T-helper 2 cell (primary cell): Measurements from ENCODE around the gene CNPPD1.
A peak's percentile ranks its signal among the peaks of the same experiment; 100 is the strongest.

ENCODE experiments used
- DNase-seq, 5 experiments: peaks; one replicate each; pipeline versions ENCODE4 v3.0.0 to v3.0.0-alpha.2; 2012 to 2022

CNPPD1 gene

DNA sequence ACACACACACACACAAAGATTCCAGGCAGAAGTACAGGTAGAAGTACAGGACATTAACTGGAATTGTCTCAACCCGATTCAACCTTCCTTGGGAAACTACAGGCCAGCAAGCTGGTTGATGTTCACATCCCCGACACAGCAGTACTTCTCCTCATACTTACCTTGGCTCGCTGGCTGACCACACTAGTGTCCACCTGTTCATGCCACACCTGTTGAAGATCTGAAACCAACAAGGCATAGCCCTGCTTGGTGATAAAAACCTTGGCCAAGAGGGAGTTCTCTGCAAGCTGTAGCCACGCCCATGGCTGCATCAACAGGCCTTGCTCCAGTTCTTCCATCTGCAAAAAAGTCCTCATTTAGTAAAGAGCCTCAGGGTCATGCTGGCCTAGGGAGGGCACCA is 18.7 kb downstream of the CNPPD1 start:
- no peak for DNase-seq

DNA sequence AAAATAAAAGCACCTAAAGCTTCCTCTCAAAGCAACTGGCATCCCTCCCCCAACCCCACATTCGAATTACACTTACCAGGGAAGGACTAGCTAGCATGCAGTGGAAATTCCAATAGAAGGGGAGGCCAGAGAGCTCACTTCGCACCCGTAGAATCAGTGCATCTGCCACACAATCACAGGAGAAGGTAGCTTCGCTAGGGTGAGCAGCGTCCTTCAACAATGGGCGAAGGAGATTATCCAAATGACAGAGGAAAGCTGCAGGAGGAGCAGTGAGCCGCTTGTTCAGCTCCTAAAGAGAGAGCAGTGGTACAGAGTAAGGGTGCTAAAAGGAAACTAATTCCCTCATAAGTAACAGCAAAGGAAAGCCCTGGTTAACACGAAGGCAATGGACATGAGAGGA is 19.3 kb downstream of the CNPPD1 start:
- no peak for DNase-seq

DNA sequence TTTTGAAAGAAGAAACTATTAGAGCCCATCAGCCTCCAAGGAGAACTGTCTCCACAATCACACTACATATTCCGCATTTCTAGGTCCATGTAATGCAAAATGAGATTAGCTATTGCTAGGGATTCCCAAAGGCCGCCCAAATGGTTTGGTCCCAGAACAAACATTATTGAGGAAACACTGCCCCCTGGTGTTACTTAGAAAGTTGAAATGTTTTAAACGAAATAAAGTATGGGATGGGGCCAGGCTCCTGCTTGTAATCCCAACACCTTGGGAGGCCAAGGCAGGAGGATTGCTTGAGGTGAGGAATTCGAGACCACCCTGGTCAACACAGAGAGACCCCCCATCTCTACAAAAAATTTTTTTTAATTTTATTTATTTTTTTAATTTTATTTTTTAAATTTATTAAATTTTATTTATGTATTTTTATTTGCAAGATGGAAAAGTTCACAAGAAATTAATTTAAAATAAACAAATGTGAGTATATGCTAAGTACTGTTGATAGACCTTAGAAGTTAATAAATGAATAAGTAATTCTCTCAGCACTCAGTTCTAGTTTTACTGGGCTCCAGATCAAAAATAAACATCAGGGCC is 21.6 kb downstream of the CNPPD1 start:
- DNase-seq, result peak in 2 of 5 experiments; percentile 36 to 64

DNA sequence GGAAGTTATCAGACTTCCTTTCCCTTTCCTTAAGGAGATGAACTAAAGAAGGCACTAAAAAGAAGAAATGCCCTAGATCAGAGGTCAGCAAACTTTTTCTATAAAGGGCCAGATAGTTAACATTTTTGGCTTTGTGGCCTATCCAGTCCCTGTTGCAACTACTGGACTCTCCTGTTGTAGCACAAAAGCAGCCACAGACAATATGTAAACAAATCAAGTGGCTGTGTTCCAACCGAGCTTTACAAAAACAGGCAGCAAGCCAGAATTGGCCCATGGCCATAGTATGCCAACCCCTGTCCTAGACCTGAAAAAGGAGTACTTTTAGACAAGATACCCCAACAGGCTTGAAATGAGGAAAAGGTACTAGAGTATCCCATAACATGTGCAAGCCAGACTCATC is 27.1 kb downstream of the CNPPD1 start:
- no peak for DNase-seq

DNA sequence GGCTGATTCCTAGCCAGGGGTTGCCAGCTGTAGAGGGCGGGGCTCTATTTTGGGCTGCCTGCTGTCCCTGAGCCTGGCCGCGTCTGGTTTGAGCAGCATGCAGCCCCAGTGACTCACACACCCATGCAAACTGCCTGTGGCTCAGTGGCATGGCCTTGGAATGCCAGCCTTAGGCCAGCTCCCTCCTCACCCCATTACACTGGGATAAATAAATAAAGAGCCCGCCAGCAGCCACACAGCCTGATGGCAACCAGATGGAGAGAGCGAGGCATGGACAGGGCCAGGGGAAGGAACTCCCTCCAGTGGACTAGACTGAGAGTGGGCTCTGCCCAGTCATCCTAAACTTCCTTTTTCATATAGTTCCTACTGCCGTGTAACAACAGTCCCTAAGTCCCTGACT is 34.4 kb downstream of the CNPPD1 start:
- no peak for DNase-seq

DNA sequence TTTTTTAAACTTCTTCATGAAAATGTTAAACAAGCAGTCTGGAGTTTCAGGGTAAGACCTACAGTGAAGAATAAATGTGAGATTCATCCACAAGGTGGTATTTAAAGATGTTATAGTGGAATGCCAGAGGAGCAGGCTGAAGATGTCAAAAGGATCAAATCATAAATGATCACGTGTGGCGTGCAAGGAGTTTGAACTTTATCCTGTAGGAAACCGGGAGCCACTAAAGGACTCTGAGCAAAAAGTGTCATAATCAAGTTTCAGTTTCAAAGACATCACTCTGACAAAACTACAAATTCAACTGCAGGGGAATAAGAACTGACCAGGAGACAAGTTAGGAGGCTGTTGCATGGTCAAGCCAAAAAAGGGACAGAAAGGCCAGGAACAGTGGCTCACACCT is 36.0 kb downstream of the CNPPD1 start:
- no peak for DNase-seq

DNA sequence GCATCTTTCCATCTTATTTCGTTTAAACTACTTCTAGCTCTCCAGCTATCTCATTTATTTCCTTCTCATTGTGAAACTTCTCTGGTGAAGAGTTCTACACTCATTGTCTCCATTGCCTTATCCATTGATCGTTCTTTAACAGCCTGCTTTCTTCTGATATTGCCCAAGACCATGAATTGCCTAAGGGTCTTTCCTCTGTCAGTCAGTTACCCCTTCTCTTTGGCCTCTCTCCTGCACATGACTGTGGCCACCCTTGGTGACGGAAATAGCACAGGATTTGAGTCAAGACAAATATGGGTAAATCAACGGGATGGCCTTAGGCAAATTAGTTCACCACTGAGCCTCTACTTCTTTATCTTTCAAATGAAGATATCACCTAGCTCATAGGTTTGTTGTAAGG is 42.7 kb downstream of the CNPPD1 start:
- DNase-seq, result no peak

DNA sequence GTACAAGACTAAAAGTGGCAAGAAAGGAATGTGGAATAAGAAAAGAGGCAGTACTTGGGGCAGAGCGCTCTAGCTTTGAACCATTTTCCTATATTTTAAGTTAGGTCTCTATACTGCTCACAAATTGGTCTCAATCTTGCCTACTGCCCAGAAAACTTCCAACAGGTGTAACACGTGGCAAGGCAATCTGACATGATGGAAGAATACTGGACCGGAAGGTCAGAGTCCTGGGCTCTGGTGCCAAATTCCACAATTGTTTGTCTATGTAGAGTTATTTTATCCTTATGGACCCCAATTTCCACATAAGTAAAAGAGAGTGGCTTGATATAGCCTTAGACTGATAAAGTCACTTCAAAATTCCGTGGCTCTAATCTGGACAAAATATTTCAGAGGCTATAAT is 45.0 kb downstream of the CNPPD1 start:
- DNase-seq, result no peak

DNA sequence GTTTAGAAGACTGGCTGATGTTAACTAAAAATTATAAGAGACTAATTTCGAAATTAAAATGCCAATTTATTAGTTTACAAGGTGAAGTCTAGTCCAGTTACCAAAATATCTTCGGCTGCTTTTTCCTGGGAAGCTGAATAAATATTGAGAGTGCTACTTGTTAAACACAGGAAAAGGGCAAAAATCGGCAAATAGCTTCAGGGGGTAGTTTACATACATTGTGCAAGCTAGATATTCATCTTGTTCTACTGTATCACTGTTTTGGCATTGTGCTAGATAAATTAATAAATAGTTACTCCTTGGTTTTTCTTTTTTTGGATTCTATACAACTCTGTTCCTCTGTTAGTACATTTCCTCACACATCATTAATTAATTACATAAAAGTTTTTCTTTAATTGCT is 45.4 kb downstream of the CNPPD1 start:
- DNase-seq, result no peak

DNA sequence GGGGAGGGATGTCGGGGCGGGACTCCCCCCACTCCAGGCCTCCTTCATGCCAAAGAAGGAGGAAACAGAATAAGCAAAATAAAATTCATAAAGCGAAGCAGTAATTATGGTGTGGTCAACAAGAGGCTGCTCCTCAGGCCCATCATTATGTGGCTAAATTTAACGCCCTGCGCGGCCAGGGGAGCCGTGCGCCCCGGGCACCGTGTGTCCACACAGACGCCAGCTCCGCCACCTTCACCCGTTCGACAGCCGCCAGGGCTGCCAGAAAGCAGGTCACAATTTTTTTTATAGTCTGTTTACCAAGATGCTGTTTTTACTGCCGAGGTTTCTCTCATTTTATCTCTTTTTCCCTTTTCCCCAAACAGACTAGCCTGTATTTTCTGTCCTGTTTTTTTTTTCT is 47.1 kb downstream of the CNPPD1 start:
- DNase-seq, result no peak

DNA sequence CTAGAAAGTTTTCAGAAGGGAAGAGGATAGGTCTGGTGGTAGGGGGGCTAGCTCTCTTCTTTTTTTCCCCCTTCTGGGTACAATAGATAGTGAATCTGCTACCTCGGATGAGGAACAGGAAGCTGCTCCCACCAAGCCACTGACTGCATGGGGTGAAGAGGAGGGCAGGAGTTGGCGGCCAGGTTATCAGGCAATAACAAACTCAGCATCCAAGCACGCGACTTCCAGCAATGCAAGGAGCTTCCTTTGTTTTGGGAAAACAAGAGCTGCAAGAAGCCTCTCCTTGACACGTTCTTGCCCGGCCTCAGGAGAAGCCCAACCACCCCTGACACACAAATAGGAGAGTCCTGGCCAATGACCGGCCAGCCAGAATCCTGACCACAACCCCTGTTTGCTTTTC is 48.3 kb downstream of the CNPPD1 start:
- no peak for DNase-seq

DNA sequence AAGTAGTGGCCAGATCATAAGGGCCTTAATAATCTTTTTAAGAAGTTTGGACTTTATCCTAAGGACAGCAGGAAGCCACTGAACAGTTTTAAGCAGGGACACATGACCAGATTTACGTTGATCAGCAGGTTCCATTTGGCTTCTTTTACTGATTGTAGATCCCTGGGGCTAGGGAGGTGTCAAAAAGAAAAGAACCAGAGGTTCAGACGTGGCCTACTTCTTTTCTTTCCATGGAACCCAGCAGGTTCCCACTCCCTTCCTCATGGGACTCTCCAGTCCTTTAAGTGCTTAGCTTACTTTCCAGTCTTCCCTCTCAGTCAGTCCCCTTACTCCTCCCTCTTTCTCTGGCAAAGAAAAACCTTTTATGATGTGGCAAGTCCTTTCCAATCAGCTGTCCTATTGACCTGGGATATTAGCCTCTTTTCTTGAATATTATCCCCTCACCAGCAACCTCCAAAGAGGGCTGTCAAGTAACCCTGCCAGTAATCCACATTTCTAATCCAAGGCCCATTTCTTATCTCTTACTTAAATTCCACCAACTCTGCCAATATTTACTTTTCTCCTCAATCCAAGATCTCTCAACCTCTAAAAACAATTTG is 49.6 kb downstream of the CNPPD1 start:
- no peak for DNase-seq

DNA sequence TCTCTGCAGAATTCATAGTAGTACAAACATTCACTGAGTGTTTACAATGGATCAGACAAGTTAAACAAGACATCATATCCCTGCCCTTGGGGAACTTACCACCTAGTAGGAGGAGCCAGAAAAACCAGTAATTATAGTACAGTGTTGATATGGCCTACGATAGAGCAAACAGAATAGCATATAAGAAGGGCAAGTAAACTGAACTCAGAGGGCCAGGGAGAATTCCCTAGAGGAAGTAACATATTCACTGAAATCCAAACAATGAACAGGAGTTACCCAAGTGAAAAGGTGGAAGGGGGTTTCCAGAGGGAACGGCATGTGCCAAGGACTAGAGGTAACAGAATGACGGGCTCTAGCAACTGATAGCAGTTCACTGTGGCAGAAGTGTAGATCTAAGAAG is 50.2 kb downstream of the CNPPD1 start:
- no peak for DNase-seq

DNA sequence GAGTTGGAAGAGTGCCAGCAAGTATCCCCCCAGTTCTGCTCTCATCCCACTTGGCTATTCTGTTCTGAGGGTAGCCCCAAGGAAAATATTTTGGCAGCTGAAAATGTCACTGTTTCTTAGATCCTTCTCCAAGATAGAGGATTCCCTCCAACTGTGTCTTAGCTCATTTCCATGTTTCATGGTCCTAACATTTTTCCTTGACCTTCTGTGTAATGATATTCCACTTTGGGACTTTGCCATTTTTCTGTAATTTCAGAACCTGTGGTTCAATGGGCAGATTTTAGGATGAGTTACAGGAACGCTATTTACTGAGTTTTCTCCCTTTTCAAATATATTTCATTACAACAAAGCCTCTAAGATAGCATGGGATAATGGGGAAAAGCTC is 50.8 kb downstream of the CNPPD1 start:
- DNase-seq, result no peak

DNA sequence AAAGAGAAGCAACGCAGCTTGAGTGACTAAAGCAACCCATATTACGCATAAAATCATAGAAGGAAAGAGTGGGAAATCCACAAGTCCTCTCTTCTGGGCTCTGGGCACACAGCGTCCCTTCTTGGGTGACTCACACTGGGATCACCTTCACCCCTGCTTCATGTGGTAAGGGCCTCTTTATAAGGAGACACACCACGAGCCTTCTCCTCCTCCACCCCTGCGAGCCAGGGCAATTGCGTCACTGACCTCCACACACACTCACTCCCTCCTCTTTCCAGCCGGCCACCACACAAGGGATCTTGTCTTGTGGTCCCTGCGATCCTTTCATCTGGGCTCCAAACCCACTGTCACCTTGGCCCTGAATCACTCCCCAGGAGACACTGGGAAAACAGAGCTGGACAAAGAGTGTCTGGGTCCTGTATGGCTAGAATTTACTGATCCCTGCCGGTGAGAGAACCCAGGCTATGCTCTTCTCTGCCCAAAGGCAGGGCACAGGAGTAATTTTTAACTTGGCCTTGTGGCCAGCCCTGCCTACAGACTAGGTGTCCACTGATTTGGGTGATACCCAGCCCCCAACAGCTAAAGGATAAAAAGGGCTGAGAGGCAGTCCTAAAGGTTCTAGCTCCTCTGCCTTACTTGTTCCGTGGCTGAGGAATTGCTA is 51.4 kb downstream of the CNPPD1 start:
- no peak for DNase-seq

DNA sequence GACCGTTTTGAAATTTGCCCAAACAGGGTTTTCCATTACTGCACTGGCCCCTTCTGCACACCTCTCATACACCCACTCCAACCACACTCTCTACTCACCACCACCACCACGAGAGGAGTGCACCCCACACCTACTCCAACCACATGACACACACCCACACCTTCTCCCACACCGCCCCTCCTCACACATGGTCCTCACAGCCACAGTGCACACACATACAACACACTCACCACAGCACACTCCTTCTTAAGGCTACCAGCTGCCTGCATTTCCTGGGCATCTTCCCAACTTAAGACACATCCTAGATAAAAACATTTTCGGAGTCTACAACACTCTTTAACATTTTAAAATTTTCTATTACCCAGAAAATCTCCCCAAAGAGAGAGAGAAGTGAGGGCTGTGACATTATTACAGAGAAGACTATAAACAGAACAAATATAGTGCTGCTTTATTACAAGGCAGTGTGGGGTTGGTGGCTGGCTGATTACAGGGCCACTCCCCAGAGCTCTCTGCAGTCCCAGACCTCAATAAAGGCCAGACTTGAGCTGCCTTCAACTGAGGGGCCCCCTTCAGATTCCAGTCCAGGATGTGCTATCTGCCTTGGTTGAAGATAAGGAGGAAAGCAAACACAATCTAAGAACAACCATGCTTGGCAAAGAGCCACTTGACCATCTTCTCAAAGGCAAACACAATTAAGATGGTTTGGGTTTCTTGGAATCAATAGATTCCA is 52.2 kb downstream of the CNPPD1 start:
- DNase-seq, result peak in 2 of 5 experiments; percentile 5 to 39

DNA sequence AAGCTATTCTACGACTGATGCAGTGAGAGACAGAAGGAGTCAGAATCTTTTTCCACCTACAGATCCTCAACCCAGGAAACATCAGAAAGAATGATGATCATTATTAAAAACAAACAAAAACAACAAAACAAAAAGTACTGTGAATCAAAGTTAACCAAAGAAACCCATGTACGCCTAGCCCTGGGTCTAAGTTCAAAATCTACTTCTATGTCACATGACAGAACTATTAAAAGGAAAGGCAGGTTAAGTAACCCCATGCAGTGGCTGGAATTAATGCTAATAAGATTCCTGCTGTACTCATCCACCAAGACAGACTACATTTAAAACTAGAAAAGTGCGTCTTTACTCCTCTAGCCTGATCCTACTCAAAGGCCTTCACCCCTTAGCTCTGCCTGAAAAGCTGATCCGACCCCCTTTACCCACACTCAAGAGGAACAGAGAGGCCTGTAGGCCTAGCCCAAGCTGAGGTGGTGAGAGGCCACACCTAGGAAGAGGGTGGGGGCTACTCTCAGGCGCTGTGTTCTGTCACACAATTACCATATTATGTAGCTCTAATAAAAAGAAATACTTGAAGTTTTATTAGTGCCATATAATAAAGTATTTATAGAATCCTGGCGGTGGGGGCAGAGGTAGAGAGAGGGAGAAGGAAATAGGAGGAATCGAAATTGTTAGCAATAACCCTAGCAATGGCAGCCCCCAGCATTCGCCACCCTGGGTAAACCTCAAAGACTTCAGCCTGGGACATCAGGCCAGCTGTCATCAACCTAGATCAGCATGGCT is 53.2 kb downstream of the CNPPD1 start:
- DNase-seq, result no peak

DNA sequence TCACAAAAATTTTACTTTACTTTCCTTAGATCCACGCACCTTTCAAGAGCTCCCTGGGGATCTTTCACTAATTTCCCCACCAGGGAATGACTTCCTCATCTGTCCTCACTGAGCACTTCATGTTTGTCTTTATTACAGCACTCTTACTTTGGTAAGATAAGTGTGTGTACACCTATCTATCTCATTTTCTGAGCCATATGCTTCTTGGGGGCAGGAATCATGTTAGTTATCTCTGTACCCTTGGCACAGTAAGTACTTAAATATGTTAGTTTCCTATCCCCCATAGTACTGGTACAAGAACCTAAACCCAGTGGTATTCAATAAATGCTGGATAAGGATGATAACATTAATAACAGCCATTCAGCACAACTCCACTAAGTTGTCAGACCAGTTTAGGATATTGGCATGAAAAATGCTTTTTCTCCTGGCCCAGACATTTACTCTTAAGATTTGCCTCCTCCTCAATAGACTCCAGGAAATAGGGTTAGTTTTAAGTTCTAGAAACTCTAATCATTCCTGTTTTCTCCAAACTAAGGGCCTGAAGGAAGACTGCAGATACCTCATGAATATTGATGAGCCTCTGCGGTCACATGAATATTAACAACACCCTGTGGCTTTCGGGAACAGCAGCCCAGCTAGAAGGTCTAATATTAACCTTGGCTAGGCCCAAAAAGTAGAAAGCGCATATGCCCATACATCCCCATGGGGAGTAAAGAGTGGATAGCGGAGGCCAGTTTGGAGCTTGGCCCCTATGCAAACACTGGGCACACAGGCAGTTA is 54.3 kb downstream of the CNPPD1 start:
- DNase-seq, result no peak
